ENCODE results near the gene SHROOM3.

SHROOM3 gene

DNA sequence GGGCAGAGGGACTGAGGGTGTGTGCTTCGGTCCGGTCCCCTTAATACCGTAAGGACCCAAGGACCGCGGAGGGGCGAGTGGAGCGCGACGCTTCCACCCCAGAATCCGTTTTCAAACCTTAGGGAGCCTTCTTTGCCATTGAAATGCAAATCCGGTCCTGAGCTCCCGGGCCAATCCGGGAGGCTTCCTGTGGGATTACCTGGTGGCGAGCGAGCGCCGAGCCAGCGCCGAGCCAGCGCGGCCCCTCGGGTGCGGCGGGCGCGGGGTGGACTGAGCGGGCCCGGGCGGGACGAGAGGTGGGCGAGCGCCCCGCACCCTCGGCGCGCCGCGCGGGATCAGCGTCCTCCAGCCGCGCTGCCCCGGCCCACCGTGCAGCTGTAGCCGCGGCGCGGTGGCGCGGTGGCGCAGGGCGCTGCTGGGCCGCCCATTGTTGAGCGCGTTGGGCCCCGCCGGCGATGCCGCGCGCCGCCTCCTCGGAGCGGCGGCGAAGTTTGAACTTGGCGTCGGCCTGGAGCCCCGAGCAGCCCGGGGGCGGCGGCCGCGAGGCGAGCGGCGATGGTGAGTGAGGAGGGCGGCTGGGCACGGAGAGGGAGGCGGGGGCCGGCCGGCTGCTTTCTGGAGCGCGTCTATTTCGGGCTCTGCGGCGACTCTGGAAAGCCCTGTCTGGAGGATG is 254.3 kb downstream of the SHROOM3 start:
- DNase-seq (ENCODE audit: low read depth in 1 of 2, low spot score in 1 of 2), result peak in 1 of 2 donors; percentile 0

GRCh38 chr4:76690011-76690905 is 255.2 kb downstream of the SHROOM3 start:
- DNase-seq (ENCODE audit: low read depth in 1 of 2, low spot score in 1 of 2), result no peak

- DNase-seq (ENCODE audit: low read depth in 1 of 2, low spot score in 1 of 2), result no peak
Observed at GRCh38 chr4:76690906-76691275, 255.9 kb downstream of the SHROOM3 start.

DNA sequence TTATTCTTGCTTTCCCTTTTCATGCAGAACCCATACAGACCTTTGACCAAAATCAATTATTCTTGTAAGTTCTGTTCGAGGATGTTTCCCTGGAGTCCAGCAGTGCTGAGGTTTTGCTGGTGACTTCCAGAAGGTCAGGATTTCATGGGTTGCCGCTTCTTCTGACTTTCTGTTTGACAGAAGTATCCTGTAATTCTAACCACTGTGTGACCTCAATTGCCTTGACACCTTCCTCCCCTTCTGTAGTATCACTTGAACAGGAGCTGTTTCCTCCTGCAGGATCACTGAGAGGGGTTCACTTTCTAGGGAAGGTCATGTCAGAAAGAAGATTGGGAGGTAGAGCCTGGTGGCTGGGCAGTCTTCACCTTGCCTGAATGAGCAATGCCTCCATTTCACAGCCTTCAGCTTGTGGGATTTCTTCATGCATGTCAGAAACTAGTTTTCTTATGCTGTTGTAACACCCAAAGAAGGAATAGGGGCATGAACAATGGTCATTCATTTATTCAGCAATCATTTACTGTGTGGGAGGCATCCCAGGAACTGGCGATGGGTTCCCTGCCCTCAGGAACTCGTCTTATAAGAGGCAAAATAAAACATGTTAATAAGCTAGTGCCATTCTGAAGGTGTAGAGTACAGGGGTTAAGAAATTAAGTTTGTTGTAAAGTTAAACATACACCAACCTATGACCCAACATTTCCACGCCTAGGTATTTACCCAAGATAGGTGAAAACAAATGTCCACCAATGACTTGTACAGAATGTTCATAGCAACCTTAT is 257.0 kb downstream of the SHROOM3 start:
- DNase-seq (ENCODE audit: low read depth in 1 of 2, low spot score in 1 of 2), result no peak

GRCh38 chr4:76692761-76693160 is 257.7 kb downstream of the SHROOM3 start:
- DNase-seq (ENCODE audit: low read depth in 1 of 2, low spot score in 1 of 2), result no peak

GRCh38 chr4:76694056-76694455 is 259.0 kb downstream of the SHROOM3 start:
- DNase-seq (ENCODE audit: low read depth in 1 of 2, low spot score in 1 of 2), result no peak

GRCh38 chr4:76696109-76696508 is 261.1 kb downstream of the SHROOM3 start:
- DNase-seq (ENCODE audit: low read depth in 1 of 2, low spot score in 1 of 2), result no peak

DNA sequence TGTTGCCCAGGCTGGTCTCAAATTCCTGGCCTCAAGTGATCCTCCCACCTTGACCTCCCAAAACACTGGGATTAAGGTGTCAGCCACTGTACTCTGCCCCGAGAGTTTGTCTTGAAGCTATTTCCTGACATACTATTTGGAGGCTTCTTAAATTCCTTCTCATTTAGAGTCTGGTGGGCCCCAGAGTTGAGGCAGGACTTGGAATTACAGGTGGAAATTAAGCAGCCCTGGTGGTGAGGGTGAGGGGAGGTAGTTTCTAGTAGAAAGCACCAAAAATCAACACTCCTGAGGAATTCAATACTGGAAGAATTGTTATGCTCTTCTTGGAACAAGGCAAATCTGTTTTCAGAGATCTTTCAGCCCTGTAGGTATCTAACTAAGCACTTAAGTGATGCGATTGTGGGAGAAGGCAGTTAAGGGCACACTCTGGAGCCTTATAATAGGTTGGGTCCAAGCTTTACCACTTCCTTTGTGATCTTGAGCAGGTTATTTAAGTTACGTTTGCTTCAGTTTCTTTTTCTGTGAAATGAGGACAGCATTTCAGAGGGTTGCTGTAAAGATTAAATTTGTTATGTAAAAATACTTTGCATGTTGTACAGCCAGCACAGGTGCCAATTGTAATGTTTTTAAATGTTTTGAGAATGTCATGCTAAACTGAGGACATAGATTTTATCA is 262.2 kb downstream of the SHROOM3 start:
- DNase-seq (ENCODE audit: low read depth in 1 of 2, low spot score in 1 of 2), result no peak

- DNase-seq (ENCODE audit: low read depth in 1 of 2, low spot score in 1 of 2), result no peak
Observed at GRCh38 chr4:76698141-76698540, 263.1 kb downstream of the SHROOM3 start.

DNA sequence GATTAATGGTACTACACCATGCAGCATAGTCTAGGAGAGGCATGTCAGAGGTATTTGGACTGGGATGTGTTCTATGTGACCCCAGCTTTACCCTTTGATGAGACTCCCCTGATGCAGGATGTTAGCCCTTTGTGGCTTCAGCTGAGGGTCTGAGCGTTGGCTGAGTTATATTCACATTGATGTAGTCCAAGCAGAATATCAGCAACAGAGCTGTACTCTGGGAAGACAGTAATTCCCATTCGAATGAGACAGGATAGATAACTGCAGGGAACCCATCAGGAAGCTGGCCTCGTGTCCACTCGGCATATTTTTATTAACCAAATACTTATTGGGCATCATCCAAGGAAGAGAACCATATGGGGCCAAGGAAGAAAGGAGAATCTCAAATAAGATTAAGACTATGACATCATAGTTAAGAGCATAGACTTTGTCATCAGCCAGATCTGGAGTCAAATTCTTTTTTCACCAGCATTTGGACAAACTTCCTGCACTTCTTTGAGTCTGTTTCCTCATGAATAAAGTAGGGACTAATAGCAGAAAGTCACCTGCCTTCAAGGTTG is 264.8 kb downstream of the SHROOM3 start:
- no peak for DNase-seq (ENCODE audit: low read depth in 1 of 2, low spot score in 1 of 2)

DNA sequence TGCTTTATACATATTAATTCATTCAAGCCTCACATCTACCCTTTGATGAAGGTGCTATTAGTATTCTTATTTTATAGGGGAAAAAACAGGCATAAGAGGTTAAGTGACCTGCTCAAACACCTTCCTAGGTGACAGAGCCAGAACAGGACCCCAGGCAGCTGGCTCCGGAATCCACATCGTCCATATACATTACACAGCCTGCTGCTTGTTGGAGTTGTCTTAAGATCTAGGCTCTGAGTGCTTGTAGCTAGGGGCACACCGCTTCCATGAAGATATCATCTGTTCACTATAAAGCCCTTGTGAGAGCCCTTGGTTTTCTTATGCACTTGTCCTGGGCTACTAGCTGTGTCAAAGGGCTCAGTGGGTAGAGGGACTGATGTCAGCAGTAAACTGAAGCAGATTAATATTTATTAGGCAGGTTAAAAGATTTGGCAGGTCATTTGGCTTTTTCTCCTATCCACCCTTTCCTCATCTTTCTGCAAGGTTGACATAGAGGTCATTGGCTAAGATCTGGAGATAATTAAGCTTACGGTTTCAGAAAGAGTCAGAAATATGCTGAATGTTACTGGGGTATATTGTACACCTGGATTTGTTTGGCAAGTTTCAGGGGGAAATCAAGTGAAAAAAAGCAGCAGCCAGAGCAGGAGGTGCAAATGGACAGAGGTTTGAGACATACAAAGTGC is 267.6 kb downstream of the SHROOM3 start:
- no peak for DNase-seq (ENCODE audit: low read depth in 1 of 2, low spot score in 1 of 2)

GRCh38 chr4:76703123-76703490 is 268.1 kb downstream of the SHROOM3 start:
- no peak for DNase-seq (ENCODE audit: low read depth in 1 of 2, low spot score in 1 of 2)

DNA sequence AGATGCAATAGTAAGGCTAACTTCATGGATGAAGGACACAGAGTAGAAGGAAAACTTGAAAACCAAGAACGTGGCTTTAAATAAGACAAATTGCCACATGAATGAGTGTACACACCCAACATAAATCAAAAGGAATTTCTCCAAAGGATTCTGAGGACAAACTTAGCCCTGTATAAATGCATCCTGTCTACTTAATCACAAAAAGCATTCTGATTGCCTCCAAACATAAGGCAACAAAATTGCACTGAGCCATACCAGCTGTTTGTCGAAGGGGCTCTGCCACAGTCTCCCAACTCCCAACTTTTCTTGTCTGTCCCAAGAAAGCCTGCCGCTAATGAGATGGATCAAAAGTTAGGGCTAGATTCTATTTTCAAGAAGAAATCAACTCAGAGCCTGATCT is 268.6 kb downstream of the SHROOM3 start:
- no peak for DNase-seq (ENCODE audit: low read depth in 1 of 2, low spot score in 1 of 2)

GRCh38 chr4:76704133-76704881 is 269.3 kb downstream of the SHROOM3 start:
- no peak for DNase-seq (ENCODE audit: low read depth in 1 of 2, low spot score in 1 of 2)

GRCh38 chr4:76705472-76705871 is 270.4 kb downstream of the SHROOM3 start:
- DNase-seq (ENCODE audit: low read depth in 1 of 2, low spot score in 1 of 2), result no peak

GRCh38 chr4:76706581-76706980 is 271.6 kb downstream of the SHROOM3 start:
- no peak for DNase-seq (ENCODE audit: low read depth in 1 of 2, low spot score in 1 of 2)

DNA sequence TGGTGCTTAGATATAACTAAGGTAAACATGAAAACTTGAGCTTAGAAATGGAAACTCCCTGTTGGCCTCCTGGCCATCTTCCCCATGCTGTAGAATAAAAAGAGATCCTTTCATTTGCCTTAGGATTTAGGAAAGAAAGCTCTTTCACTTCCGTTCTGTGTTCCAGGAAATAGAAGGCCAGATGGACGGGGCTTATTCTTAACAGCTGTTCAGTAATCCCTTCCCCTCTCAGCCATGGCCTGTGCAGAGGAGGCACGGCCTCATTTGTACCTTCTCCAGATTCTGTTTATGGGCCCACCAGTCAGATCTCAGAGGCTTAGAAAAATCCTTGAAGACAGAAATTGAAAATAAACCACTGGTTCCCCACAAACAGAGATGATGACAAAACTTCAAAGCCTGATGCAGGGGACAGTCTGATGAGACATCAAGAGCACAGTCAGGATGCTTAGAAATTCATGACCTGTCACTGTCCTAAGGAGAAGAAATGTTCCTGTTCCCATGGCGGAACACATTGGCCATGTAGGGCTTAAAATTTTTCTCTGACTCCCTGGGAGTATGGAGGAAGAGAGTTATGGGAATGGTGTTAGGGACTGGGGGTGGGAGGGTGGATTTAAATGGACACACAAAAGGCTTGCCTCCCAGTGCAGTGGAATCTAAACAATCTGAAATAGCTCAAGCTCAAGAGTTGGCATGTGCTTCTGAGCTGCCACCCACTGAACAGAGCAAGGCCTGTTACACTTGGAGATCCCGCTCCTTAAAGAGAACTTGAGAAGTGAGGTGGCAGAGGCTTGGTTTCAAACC is 274.1 kb downstream of the SHROOM3 start:
- no peak for DNase-seq (ENCODE audit: low read depth in 1 of 2, low spot score in 1 of 2)

DNA sequence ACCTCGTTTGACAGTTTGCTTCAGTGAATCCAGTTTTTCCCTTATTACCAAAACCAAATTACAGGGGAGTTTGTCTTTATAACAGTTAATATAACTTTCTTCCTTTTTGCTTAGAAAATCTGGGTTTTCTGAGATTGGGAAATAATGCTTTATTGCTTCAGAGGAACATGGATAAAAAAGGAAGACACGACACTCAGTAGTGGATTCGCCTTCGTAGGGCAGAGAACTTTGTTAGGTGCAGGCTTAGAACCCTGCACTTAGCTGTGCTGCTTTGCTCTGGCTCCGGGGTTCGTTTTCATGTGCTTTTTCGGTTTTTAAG is 274.7 kb downstream of the SHROOM3 start:
- DNase-seq (ENCODE audit: low read depth in 1 of 2, low spot score in 1 of 2), result no peak

DNA sequence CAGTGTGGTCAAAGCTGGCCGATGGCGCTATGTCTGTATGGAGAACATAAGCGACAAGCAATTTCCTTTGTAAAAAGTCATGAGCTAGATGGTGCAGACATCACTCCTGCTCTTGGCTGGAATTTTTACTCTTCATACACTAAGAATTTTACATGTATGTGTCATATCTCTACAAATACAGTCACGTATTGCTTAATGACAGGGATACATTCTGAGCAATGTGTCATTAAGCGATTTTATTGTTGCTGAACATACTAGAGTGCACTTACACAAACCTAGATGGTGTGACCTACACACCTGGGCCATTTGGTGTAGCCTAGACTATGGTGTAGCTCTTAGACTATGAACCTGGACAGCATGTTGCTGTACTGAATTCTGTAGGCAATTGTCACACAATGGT is 277.5 kb downstream of the SHROOM3 start:
- DNase-seq (ENCODE audit: low read depth in 1 of 2, low spot score in 1 of 2), result no peak
